GM23338 (cell line): ENCODE measurements around the gene RPS21. TPM values are rescaled to one million over a fixed set of nuclear protein-coding genes. Genes with fewer than 3 reads are reported as not detected.

Experiments used
- ATAC-seq: fragments of 200-7000 bp; cut with Tn5 transposase; 3 replicates; pipeline ENCODE4 v1.9.1; 2020
- DNase-seq: peaks from one replicate; pipeline ENCODE4 v3.0.0-alpha.2; 2015; ENCODE audit warnings: low spot score
- H2AFZ ChIP-seq: fragments of 200-600 bp; sonication (generic); 2 replicates; pipeline ENCODE4 v1.8.0; 2016; ENCODE audit warnings: antibody characterized with exemption, mild to moderate bottlenecking, moderate library complexity
- H3F3A ChIP-seq: fragments of 200-600 bp; sonication (generic); replicated peaks from 2 replicates; pipeline ENCODE4 v1.8.0; 2017; ENCODE audit warnings: antibody characterized with exemption, mixed run types, low read depth
- H3K27ac ChIP-seq: fragments of 200-600 bp; sonication (generic); 2 replicates; pipeline ENCODE4 v1.6.1; 2016; ENCODE audit warnings: low read depth
- H3K27me3 ChIP-seq: fragments of 200-600 bp; sonication (generic); 2 replicates; pipeline ENCODE4 v1.8.0; 2016; ENCODE audit warnings: mild to moderate bottlenecking, mixed run types, moderate library complexity; ENCODE audit not compliant: insufficient read depth
- H3K36me3 ChIP-seq: fragments of 200-600 bp; sonication (generic); 2 replicates; pipeline ENCODE4 v1.8.0; 2016; ENCODE audit warnings: mild to moderate bottlenecking; ENCODE audit not compliant: insufficient read depth
- H3K4me1 ChIP-seq: fragments of 200-600 bp; sonication (generic); 2 replicates; pipeline ENCODE4 v1.8.0; 2016; ENCODE audit warnings: mild to moderate bottlenecking, moderate library complexity; ENCODE audit not compliant: insufficient read depth
- H3K4me2 ChIP-seq: fragments of 200-600 bp; sonication (generic); 2 replicates; pipeline ENCODE4 v1.7.1; 2017; ENCODE audit warnings: mixed run types
- H3K4me3 ChIP-seq: fragments of 200-600 bp; sonication (generic); 2 replicates; pipeline ENCODE4 v1.6.1; 2016; ENCODE audit warnings: mixed run types
- H3K79me2 ChIP-seq: fragments of 200-600 bp; sonication (generic); replicated peaks from 2 replicates; pipeline ENCODE4 v1.8.0; 2017; ENCODE audit warnings: mild to moderate bottlenecking; ENCODE audit not compliant: insufficient read depth
- H3K9me2 ChIP-seq: fragments of 200-600 bp; sonication (generic); 2 replicates; pipeline ENCODE4 v1.8.0; 2017; ENCODE audit not compliant: insufficient read depth
- H4K20me1 ChIP-seq: fragments of 200-600 bp; sonication (generic); replicated peaks from 2 replicates; pipeline ENCODE4 v1.8.0; 2017; ENCODE audit warnings: mild to moderate bottlenecking; ENCODE audit not compliant: insufficient read depth
- H3K27ac Mint-ChIP-seq: 2 replicates; pipeline ENCODE4 v1.8.0; 2020; ENCODE audit warnings: inconsistent platforms, mild to moderate bottlenecking, moderate library complexity, mixed read lengths
- H3K27me3 Mint-ChIP-seq: 3 replicates; pipeline ENCODE4 v1.8.0; 2022; ENCODE audit warnings: low read depth, mild to moderate bottlenecking, moderate library complexity, mixed read lengths, inconsistent platforms; ENCODE audit not compliant: insufficient read depth, poor library complexity
- H3K36me3 Mint-ChIP-seq: 3 replicates; pipeline ENCODE4 v1.8.0; 2021; ENCODE audit warnings: low read depth, mild to moderate bottlenecking, inconsistent platforms, moderate library complexity, mixed read lengths
- H3K4me1 Mint-ChIP-seq: 3 replicates; pipeline ENCODE4 v1.8.0; 2020; ENCODE audit warnings: mild to moderate bottlenecking, inconsistent platforms, mixed read lengths
- H3K4me3 Mint-ChIP-seq: 3 replicates; pipeline ENCODE4 v1.8.0; 2021; ENCODE audit warnings: moderate library complexity, mild to moderate bottlenecking, inconsistent platforms, mixed read lengths
- H3K9me3 Mint-ChIP-seq: 3 replicates; pipeline ENCODE4 v1.8.0; 2020; ENCODE audit warnings: moderate library complexity, mild to moderate bottlenecking, inconsistent platforms, mixed read lengths
- CREB1 ChIP-seq: fragments of 250-450 bp; sonication (Bioruptor Pico); IDR thresholded peaks from 2 replicates; pipeline ENCODE4 v1.5.0; 2020; ENCODE audit warnings: low read depth, mild to moderate bottlenecking, moderate library complexity
- CTCF ChIP-seq, 2 experiments: fragments of 200-600 bp in 1 of 2; sonication (generic) in 1 of 2; conservative IDR thresholded peaks; 2 replicates each; pipeline versions ENCODE4 v1.5.1 to v1.6.1; 2016 to 2017; ENCODE audit warnings: antibody characterized with exemption in 2 of 2, low read depth in 2 of 2, mild to moderate bottlenecking in 2 of 2, moderate library complexity in 1 of 2
- EZH2 ChIP-seq: fragments of 200-600 bp; sonication (generic); IDR thresholded peaks from one replicate; pipeline ENCODE4 v1.8.0; 2017; ENCODE audit warnings: antibody characterized with exemption, mild to moderate bottlenecking, low read depth; ENCODE audit not compliant: unreplicated experiment
- EZH2phosphoT487 ChIP-seq: fragments of 200-600 bp; sonication (generic); IDR thresholded peaks from one replicate; pipeline ENCODE4 v1.8.1; 2018; ENCODE audit warnings: antibody characterized with exemption; ENCODE audit not compliant: unreplicated experiment
- POLR2AphosphoS5 ChIP-seq: IDR thresholded peaks from 2 replicates; pipeline ENCODE4 v1.6.1; 2016; ENCODE audit warnings: antibody characterized with exemption, low read depth
- STAT1 ChIP-seq: IDR thresholded peaks from one replicate; pipeline ENCODE4 v1.6.1; 2016; ENCODE audit warnings: antibody characterized with exemption; ENCODE audit not compliant: unreplicated experiment
- ZNF114 ChIP-seq: fragments of 250-450 bp; sonication (Bioruptor Pico); IDR thresholded peaks from 2 replicates; pipeline ENCODE4 v1.5.0; 2020; ENCODE audit warnings: mild to moderate bottlenecking, moderate library complexity
- polyA plus RNA-seq: library from polyadenylated mRNA; unstranded; fragments of >200 nt; fragmentation: Nextera tagmentation; extraction: Ambion mirVana; gene quantifications from 2 replicates; pipeline ENCODE4 v1.2.1, GENCODE V29; 2016
- total RNA-seq: library from RNA; depleted of rRNA; stranded (reverse); fragments of >200 nt; shearing (Covaris generic); gene quantifications from 2 replicates; pipeline ENCODE4 v1.2.3, GENCODE V29; 2014

RPS21 gene
- total and polyA plus RNA-seq, 2 experiments from 2014 or later, result 759 to 2,298 TPM

DNA sequence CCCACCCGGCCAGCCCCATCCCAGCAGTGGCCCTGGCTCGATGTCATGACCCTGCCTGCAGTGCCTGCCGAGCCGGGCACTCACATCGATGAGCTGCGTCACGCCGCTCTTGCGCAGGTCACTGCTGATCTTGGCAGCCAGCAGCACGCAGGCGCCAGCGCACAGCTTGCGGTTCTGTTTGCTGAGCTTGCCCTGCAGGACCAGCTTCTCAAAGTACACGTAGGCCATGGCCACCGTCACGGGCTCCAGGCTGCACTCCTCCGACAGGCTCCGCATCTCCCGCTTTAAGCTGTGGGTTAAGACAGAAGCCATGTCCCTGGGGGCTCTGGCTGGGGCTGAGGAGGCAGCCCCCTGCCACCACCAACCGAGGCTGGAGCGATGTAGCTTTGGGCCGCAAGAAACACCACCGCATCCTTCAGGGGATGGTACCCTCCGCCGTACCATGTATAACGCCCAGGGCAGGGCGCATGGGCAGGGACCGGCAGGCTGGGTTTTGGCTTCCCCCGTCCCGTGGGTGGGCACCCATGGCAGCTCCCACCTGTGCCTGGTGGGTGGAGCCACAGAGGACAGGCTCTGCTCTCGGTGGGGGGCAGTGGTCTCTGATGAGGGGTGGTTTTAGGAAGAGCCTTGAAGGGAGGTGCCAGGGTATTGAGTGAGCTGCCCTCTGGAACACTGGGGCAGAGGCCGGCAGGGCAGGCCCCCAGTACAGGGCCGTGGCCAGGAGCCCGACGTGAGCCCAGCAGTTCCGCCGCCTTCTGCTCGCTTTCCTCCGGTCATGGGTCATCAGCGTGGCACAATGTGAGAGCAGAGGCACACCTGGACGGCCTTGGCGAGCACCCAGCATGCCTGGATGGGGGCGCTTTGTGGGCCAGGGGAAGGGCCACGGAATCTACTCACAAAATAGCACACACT, 4.5 kb downstream of the RPS21 start (continued):
- TF ChIP-seq CTCF (conservative IDR thresholded peaks at IDR 0.05; ENCODE audit: low read depth in 2 of 2), result no peak

- Histone ChIP-seq H3K9me2 (no peaks in the 10 kb centered on the region), H3K4me3 (no peak overlapping the region), H2AFZ (no peak overlapping the region), H3K36me3 (peaks cover 11% of the 10 kb centered on the region), H3K27me3 (no peaks in the 10 kb centered on the region), H3K4me2 (no peak overlapping the region), H4K20me1 (peaks cover 19% of the 10 kb centered on the region), H3K79me2 (peaks cover 14% of the 10 kb centered on the region), H3F3A (peaks cover 35% of the 10 kb centered on the region), H3K4me1 (peaks cover 3% of the 10 kb centered on the region; the same call in 1 of the 2 replicates), H3K27ac (no peak overlapping the region)
- H3K4me1 Mint-ChIP-seq, result peaks cover 20% of the 10 kb centered on the region
- H3K27ac Mint-ChIP-seq, result no peak overlapping the region
- no peak for DNase-seq
- no peak overlapping the region for H3K4me3 Mint-ChIP-seq
- no peaks in the 10 kb centered on the region for H3K9me3 Mint-ChIP-seq
- ATAC-seq, result no peak
- H3K36me3 Mint-ChIP-seq, result peaks cover 35% of the 10 kb centered on the region
- TF ChIP-seq STAT1, result no peak
- no peak for TF ChIP-seq CREB1 (CRISPR knock-in tag)
- H3K27me3 Mint-ChIP-seq, result peaks cover 25% of the 10 kb centered on the region
These were observed 5.1 kb downstream of the RPS21 start for GRCh38 chr20:62392077-62392418.

- H3K27ac Mint-ChIP-seq, result no peak overlapping the region
- H3K4me1 Mint-ChIP-seq, result peaks cover 15% of the 10 kb centered on the region
- peaks cover 7% of the 10 kb centered on the region for H3K79me2 ChIP-seq
- no peak for ATAC-seq
- H3K4me2 ChIP-seq, result no peak overlapping the region
- peaks cover 1% of the 10 kb centered on the region; the same call in 1 of the 2 replicates for H3K4me1 ChIP-seq
- no peak overlapping the region for H3K4me3 Mint-ChIP-seq
- H3K27me3 ChIP-seq, result no peaks in the 10 kb centered on the region
- DNase-seq, result no peak
- peaks cover 14% of the 10 kb centered on the region for H4K20me1 ChIP-seq
- no peak overlapping the region for H2AFZ ChIP-seq
- peaks cover 33% of the 10 kb centered on the region for H3K36me3 Mint-ChIP-seq
- no peak overlapping the region for H3K4me3 ChIP-seq
- H3K27ac ChIP-seq, result no peak overlapping the region
- no peaks in the 10 kb centered on the region for H3K9me2 ChIP-seq
- H3K27me3 Mint-ChIP-seq, result peaks cover 24% of the 10 kb centered on the region
- peaks cover 11% of the 10 kb centered on the region for H3K36me3 ChIP-seq
- H3K9me3 Mint-ChIP-seq, result no peaks in the 10 kb centered on the region
- peaks cover 30% of the 10 kb centered on the region for H3F3A ChIP-seq
- TF ChIP-seq CTCF (conservative IDR thresholded peaks at IDR 0.05; ENCODE audit: low read depth in 2 of 2) (no peak), POLR2AphosphoS5 (no peak), EZH2 (no peak), ZNF114 (CRISPR knock-in tag) (no peak), EZH2phosphoT487 (no peak)
These were observed 5.9 kb downstream of the RPS21 start for GRCh38 chr20:62392621-62393334.
